Measurements from ENCODE around the gene NOD1.

The NOD1 gene

GRCh38 chr7:30430276-30430675, 48.3 kb downstream of the NOD1 start:
- Histone ChIP-seq H3K4me1 (ENCODE audit: low read depth, poor library complexity, severe bottlenecking) (peaks cover 23% of the 10 kb centered on the region), H3K4me2 (peak overlapping the region; percentile 6; the same call in 1 of the 2 replicates), H3K4me3 (IDR thresholded peaks at IDR 0.05; ENCODE audit: insufficient read depth, low read depth, low read length) (no peak overlapping the region), H3K36me3 (ENCODE audit: insufficient read depth) (no peaks in the 10 kb centered on the region), H3K27ac (no peak overlapping the region), H2AFZ (ENCODE audit: low read depth) (no peak overlapping the region), H3K79me2 (ENCODE audit: insufficient read depth, low read depth) (no peaks in the 10 kb centered on the region), H4K20me1 (ENCODE audit: insufficient read depth) (no peaks in the 10 kb centered on the region), H3K9ac (no peak overlapping the region), H3K27me3 (ENCODE audit: insufficient read depth, low read depth) (no peaks in the 10 kb centered on the region)
- no peak for TF ChIP-seq CTCF (conservative IDR thresholded peaks at IDR 0.05; ENCODE audit: low read depth, low read length)

- H3K4me1 ChIP-seq (ENCODE audit: low read depth, poor library complexity, severe bottlenecking) = peaks cover 19% of the 10 kb centered on the region
- no peaks in the 10 kb centered on the region for H4K20me1 ChIP-seq (ENCODE audit: insufficient read depth)
- H3K27me3 ChIP-seq (ENCODE audit: insufficient read depth, low read depth) = no peaks in the 10 kb centered on the region
- no peak overlapping the region for H3K27ac ChIP-seq
- no peaks in the 10 kb centered on the region for H3K79me2 ChIP-seq (ENCODE audit: insufficient read depth, low read depth)
- no peak overlapping the region for H3K4me2 ChIP-seq
- H3K4me3 ChIP-seq (IDR thresholded peaks at IDR 0.05; ENCODE audit: insufficient read depth, low read depth, low read length) = no peak overlapping the region
- H3K9ac ChIP-seq = no peak overlapping the region
- TF ChIP-seq CTCF (conservative IDR thresholded peaks at IDR 0.05; ENCODE audit: low read depth, low read length) = no peak
- no peak overlapping the region for H2AFZ ChIP-seq (ENCODE audit: low read depth)
- H3K36me3 ChIP-seq (ENCODE audit: insufficient read depth) = no peaks in the 10 kb centered on the region
These were observed 49.4 kb downstream of the NOD1 start for GRCh38 chr7:30429156-30429530.

DNA sequence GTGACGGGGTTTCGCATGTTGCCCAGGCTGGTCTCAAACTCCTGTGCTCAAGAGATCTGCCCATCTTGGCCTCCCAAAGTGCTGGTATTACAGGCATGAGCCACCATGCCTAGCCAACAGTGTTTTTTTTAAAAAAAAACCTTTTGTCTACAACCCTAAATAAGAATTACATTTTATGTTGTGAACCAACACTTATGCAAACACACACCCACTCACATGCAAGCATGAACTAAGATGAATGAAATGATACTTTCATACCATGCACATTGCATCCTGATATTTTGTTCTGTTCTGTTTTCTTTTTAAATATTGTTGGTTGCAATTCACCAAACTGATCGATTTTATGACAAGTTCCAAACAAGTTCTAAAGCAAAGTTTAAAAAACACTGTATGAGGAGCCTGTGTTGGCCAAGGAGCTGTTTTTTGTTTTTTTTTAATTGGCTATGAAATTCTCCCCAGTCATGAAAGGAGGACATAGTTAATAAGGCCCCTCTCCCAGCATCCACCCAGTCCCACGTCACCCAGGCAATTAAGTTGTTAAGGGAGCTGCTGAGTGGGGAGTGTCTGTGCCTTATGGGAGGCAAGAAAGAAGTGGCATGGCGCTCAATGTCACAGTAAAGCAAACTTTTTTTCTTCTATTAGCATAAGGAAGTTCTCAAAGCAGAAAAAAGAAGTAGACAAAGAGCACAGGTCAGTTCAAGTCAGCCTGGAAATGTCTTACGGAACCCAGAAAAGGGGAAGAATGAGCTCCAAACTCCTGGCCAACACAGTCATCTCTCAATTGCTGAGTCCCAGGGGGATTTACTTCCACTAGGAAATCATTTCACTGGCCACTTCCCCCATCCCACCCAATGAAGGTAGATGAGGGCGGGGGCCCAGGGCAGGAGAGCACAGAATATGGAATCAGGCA, 50.1 kb downstream of the NOD1 start:
- Histone ChIP-seq H3K4me1 (ENCODE audit: low read depth, poor library complexity, severe bottlenecking) (peaks cover 18% of the 10 kb centered on the region), H3K27ac (no peak overlapping the region)

DNA sequence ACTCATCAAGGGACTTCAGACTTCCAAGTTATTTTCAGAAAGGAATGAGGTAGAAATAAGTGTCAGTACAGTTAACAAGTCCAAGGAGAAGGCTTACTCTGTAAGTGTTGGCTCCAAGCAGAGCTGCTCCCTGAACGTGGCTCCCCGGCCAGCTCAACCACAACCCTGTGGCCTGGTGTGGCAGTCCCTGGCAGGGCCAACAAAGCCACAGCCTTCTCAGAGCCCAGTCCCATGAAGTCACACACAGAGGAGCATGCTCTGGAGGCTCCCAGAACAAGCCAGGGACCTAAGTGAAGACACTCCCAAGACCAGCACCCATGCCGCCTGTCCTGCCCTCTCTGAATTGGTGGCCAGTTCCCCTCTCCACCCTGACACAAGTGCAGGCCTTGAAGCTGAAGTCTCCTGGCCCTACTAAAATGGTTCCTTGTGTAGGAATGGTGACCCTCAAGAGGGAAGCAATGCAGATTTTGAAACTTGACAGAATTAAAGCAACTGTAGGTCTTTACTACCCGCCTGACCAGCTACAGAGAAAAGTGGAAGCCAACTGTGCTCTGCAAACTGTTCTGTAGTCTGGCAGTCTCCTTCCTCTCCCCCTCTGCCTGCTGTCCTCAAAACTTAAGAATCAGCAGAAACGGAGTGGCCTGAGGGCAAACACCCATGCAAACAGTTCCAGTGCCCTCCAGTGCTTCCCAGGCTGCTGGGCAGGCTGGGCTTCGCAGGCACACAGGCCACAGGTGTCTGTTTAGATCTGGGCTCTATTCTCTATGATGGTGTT, 51.1 kb downstream of the NOD1 start:
- Histone ChIP-seq H3K4me3 (IDR thresholded peaks at IDR 0.05; ENCODE audit: insufficient read depth, low read depth, low read length) (no peak overlapping the region), H4K20me1 (ENCODE audit: insufficient read depth) (no peaks in the 10 kb centered on the region), H3K27me3 (ENCODE audit: insufficient read depth, low read depth) (no peaks in the 10 kb centered on the region), H3K79me2 (ENCODE audit: insufficient read depth, low read depth) (no peaks in the 10 kb centered on the region), H3K36me3 (ENCODE audit: insufficient read depth) (no peaks in the 10 kb centered on the region), H3K9ac (no peak overlapping the region), H2AFZ (ENCODE audit: low read depth) (no peak overlapping the region), H3K27ac (no peak overlapping the region), H3K4me2 (no peak overlapping the region), H3K4me1 (ENCODE audit: low read depth, poor library complexity, severe bottlenecking) (peaks cover 18% of the 10 kb centered on the region)
- TF ChIP-seq CTCF (conservative IDR thresholded peaks at IDR 0.05; ENCODE audit: low read depth, low read length) = no peak

More for the DNA sequence above, 50.1 kb downstream of the NOD1 start:
- H2AFZ ChIP-seq (ENCODE audit: low read depth) = no peak overlapping the region
- H3K4me3 ChIP-seq (IDR thresholded peaks at IDR 0.05; ENCODE audit: insufficient read depth, low read depth, low read length) = no peak overlapping the region
- no peaks in the 10 kb centered on the region for H3K27me3 ChIP-seq (ENCODE audit: insufficient read depth, low read depth)
- H4K20me1 ChIP-seq (ENCODE audit: insufficient read depth) = no peaks in the 10 kb centered on the region
- no peak overlapping the region for H3K9ac ChIP-seq
- H3K4me2 ChIP-seq = no peak overlapping the region
- H3K36me3 ChIP-seq (ENCODE audit: insufficient read depth) = no peaks in the 10 kb centered on the region
- H3K79me2 ChIP-seq (ENCODE audit: insufficient read depth, low read depth) = no peaks in the 10 kb centered on the region
- no peak for TF ChIP-seq CTCF (conservative IDR thresholded peaks at IDR 0.05; ENCODE audit: low read depth, low read length)
